Erythroblast (primary cell): ENCODE results near the gene TOM1L2.
"Not testable (repeated sequence)": the region's sequence is repeated elsewhere in the genome, so short reads cannot be mapped to it uniquely, and the experiment has no call there.

Source experiments
- DNase-seq, 2 experiments: peaks; one replicate each; lab custom pipeline; 2025; lab: John Stamatoyannopoulos, UW
- GATA1 ChIP-seq: IDR thresholded peaks from 2 replicates; pipeline ENCODE4 v1.6.1; 2011; ENCODE audit warnings: low read depth, mild to moderate bottlenecking, control low read depth, low read length, moderate library complexity
- POLR2A ChIP-seq: IDR thresholded peaks from 2 replicates; pipeline ENCODE4 v1.6.1; 2011; ENCODE audit warnings: mild to moderate bottlenecking, low read length

The TOM1L2 gene

GRCh38 chr17:17971431-17972125 is 622 bp downstream of the TOM1L2 start:
- no peak for TF ChIP-seq POLR2A
- no peak for TF ChIP-seq GATA1
- peak; percentile 34 to 45 for DNase-seq

- DNase-seq = no peak
- no peak for TF ChIP-seq POLR2A
Observed at GRCh38 chr17:17970699-17971430, 1.3 kb downstream of the TOM1L2 start.

- TF ChIP-seq GATA1 = no peak
- DNase-seq = no peak
Observed at GRCh38 chr17:17966399-17966798, 5.8 kb downstream of the TOM1L2 start.

- TF ChIP-seq POLR2A = no peak
- TF ChIP-seq GATA1 = no peak
- no peak for DNase-seq
Observed at GRCh38 chr17:17965152-17965721, 7.0 kb downstream of the TOM1L2 start.

GRCh38 chr17:17964710-17965109 is 7.5 kb downstream of the TOM1L2 start:
- no peak for DNase-seq
- TF ChIP-seq GATA1 (no peak), POLR2A (no peak)

GRCh38 chr17:17963694-17964436 is 8.3 kb downstream of the TOM1L2 start:
- no peak for TF ChIP-seq POLR2A
- TF ChIP-seq GATA1 = no peak
- DNase-seq = no peak

- no peak for DNase-seq
- no peak for TF ChIP-seq POLR2A
- no peak for TF ChIP-seq GATA1
Observed at GRCh38 chr17:17963066-17963465, 9.1 kb downstream of the TOM1L2 start.

- DNase-seq = no peak
- no peak for TF ChIP-seq GATA1
- no peak for TF ChIP-seq POLR2A
Observed at GRCh38 chr17:17960500-17961030, 11.6 kb downstream of the TOM1L2 start.

GRCh38 chr17:17959520-17960361 is 12.5 kb downstream of the TOM1L2 start:
- TF ChIP-seq GATA1 (no peak), POLR2A (no peak)
- no peak for DNase-seq

- TF ChIP-seq GATA1 (no peak), POLR2A (no peak)
- no peak for DNase-seq
Observed at GRCh38 chr17:17958982-17959381, 13.2 kb downstream of the TOM1L2 start.

- no peak for DNase-seq
Observed at GRCh38 chr17:17957584-17957916, 14.7 kb downstream of the TOM1L2 start.

GRCh38 chr17:17955790-17956341 is 16.3 kb downstream of the TOM1L2 start:
- not testable (repeated sequence) for DNase-seq

More at GRCh38 chr17:17957584-17957916, 14.7 kb downstream of the TOM1L2 start:
- TF ChIP-seq POLR2A = no peak
- no peak for TF ChIP-seq GATA1

GRCh38 chr17:17954079-17954478 is 18.1 kb downstream of the TOM1L2 start:
- no peak for TF ChIP-seq GATA1
- TF ChIP-seq POLR2A = no peak
- no peak for DNase-seq
